ENCODE data around the gene RNLS.
"Not testable (repeated sequence)": the region's sequence is repeated elsewhere in the genome, so short reads cannot be mapped to it uniquely, and the experiment has no call there.

RNLS gene

GRCh38 chr10:88346144-88346977, 236.8 kb downstream of the RNLS start:
- no peak for DNase-seq (ENCODE audit: low read depth, low spot score)

- DNase-seq (ENCODE audit: low read depth, low spot score): no peak
Observed at GRCh38 chr10:88343761-88344484, 239.2 kb downstream of the RNLS start.

- DNase-seq (ENCODE audit: low read depth, low spot score): no peak
Observed at GRCh38 chr10:88342733-88343310, 240.3 kb downstream of the RNLS start.

- no peak for DNase-seq (ENCODE audit: low read depth, low spot score)
Observed at GRCh38 chr10:88337134-88337533, 246.0 kb downstream of the RNLS start.

GRCh38 chr10:88336334-88336733, 246.8 kb downstream of the RNLS start:
- no peak for DNase-seq (ENCODE audit: low read depth, low spot score)

- DNase-seq (ENCODE audit: low read depth, low spot score): no peak
Observed at GRCh38 chr10:88333248-88333630, 249.9 kb downstream of the RNLS start.

GRCh38 chr10:88332503-88333247, 250.4 kb downstream of the RNLS start:
- DNase-seq (ENCODE audit: low read depth, low spot score): no peak

- DNase-seq (ENCODE audit: low read depth, low spot score): no peak
Observed at GRCh38 chr10:88330174-88330573, 252.9 kb downstream of the RNLS start.

- no peak for DNase-seq (ENCODE audit: low read depth, low spot score)
Observed at GRCh38 chr10:88322324-88323063, 260.6 kb downstream of the RNLS start.

- DNase-seq (ENCODE audit: low read depth, low spot score): no peak
Observed at GRCh38 chr10:88319960-88320517, 263.1 kb downstream of the RNLS start.

GRCh38 chr10:88318803-88319202, 264.3 kb downstream of the RNLS start:
- no peak for DNase-seq (ENCODE audit: low read depth, low spot score)

GRCh38 chr10:88317099-88317498, 266.0 kb downstream of the RNLS start:
- no peak for DNase-seq (ENCODE audit: low read depth, low spot score)

- no peak for DNase-seq (ENCODE audit: low read depth, low spot score)
Observed at GRCh38 chr10:88316292-88316861, 266.7 kb downstream of the RNLS start.

- DNase-seq (ENCODE audit: low read depth, low spot score): no peak
Observed at GRCh38 chr10:88315755-88316154, 267.4 kb downstream of the RNLS start.

- DNase-seq (ENCODE audit: low read depth, low spot score): no peak
Observed at GRCh38 chr10:88314362-88314761, 268.8 kb downstream of the RNLS start.

- DNase-seq (ENCODE audit: low read depth, low spot score): no peak
Observed at GRCh38 chr10:88313878-88314277, 269.2 kb downstream of the RNLS start.

- DNase-seq (ENCODE audit: low read depth, low spot score): no peak
Observed at GRCh38 chr10:88312855-88313254, 270.3 kb downstream of the RNLS start.

GRCh38 chr10:88311264-88311663, 271.9 kb downstream of the RNLS start:
- DNase-seq (ENCODE audit: low read depth, low spot score): no peak

GRCh38 chr10:88309365-88309764, 273.8 kb downstream of the RNLS start:
- DNase-seq (ENCODE audit: low read depth, low spot score): no peak

- not testable (repeated sequence) for DNase-seq (ENCODE audit: low read depth, low spot score)
Observed at GRCh38 chr10:88308361-88308760, 274.8 kb downstream of the RNLS start.

- no peak for DNase-seq (ENCODE audit: low read depth, low spot score)
Observed at GRCh38 chr10:88299787-88300186, 283.3 kb downstream of the RNLS start.

Measured in brain pericyte (primary cell).